Gastrocnemius medialis (tissue), 4 donors: Measurements from ENCODE around the gene ST6GALNAC6. TPM values are rescaled to one million over a fixed set of nuclear protein-coding genes. Genes with fewer than 3 reads are reported as not detected.

Experiments used
- ATAC-seq, 2 donors: fragments of 150-250 bp; one replicate each; pipeline ENCODE4 v1.9.1; 2016
- DNase-seq, 2 donors: peaks; one replicate each; pipeline ENCODE4 v3.0.0-alpha.2; 2019
- H3K27ac ChIP-seq, 4 donors: fragments of 200-600 bp; sonication (generic); 1 replicate in 1 of 4; 2 replicates in 3 of 4; pipeline ENCODE4 v1.5.1; 2016 to 2018; ENCODE audit warnings: mild to moderate bottlenecking in 2 of 4, moderate library complexity in 1 of 4
- H3K27me3 ChIP-seq, 3 donors: fragments of 200-600 bp; sonication (generic) in 2 of 3; 1 replicate in 1 of 3; 2 replicates in 2 of 3; pipeline versions ENCODE4 v1.5.1 to v1.6.0; 2016 to 2019; ENCODE audit warnings: mild to moderate bottlenecking in 1 of 3, moderate library complexity in 1 of 3
- H3K36me3 ChIP-seq, 2 donors: fragments of 200-600 bp; sonication (generic) in 1 of 2; one replicate each; pipeline ENCODE4 v1.5.1; 2017 to 2018
- H3K4me1 ChIP-seq, 2 donors: fragments of 200-600 bp; sonication (generic) in 1 of 2; one replicate each; pipeline ENCODE4 v1.5.1; 2016 to 2017; ENCODE audit warnings: mild to moderate bottlenecking in 2 of 2
- H3K4me3 ChIP-seq, 4 donors: fragments of 200-600 bp; sonication (generic) in 3 of 4; 1 replicate in 1 of 4; 2 replicates in 3 of 4; pipeline ENCODE4 v1.5.1; 2016 to 2019; ENCODE audit warnings: mild to moderate bottlenecking in 2 of 4
- H3K9me3 ChIP-seq, 3 donors: fragments of 200-600 bp; sonication (generic) in 2 of 3; 1 replicate in 1 of 3; 2 replicates in 2 of 3; pipeline ENCODE4 v1.5.1; 2016 to 2019
- POLR2A ChIP-seq, 2 donors: fragments of 450-650 bp; IDR thresholded peaks; one replicate each; pipeline ENCODE4 v1.6.1; 2017; ENCODE audit warnings: antibody characterized with exemption in 2 of 2, mild to moderate bottlenecking in 2 of 2, moderate library complexity in 2 of 2
- in situ Hi-C, 4 donors: fragments of 200-750 bp; cut with MboI; loops; one replicate each; pipeline versions ENCODE4 v1.15.0 to v1.8.0; 2017; ENCODE audit warnings: low sequenced_read_pairs in 4 of 4
- intact Hi-C: fragments of 100-400 bp; cut with DNase I; formaldehyde crosslinking; loops from one replicate; pipeline ENCODE4 v1.15.1; 2023; ENCODE audit warnings: low total_unique reads
- total RNA-seq, 4 donors: library from RNA; depleted of rRNA; stranded (reverse); fragments of >200 nt; gene quantifications; one replicate each; pipeline versions ENCODE4 v1.1.0 to v1.2.3, GENCODE V29; 2016
- TF ChIP-seq, protein P1 (sequence below), 5 experiments: fragments of 450-650 bp in 3 of 5; fragments of 200-600 bp in 2 of 5; sonication (generic) in 2 of 5; IDR thresholded peaks in 4 of 5; conservative IDR thresholded peaks in 1 of 5; 1 replicate in 4 of 5; 2 replicates in 1 of 5; pipeline ENCODE4 v1.5.1; 2016 to 2019; ENCODE audit warnings: antibody characterized with exemption in 5 of 5, mild to moderate bottlenecking in 3 of 5, moderate library complexity in 3 of 5

ST6GALNAC6 gene
- total RNA-seq, 4 donors from 2014 or later = 46.7 to 69.3 (median 56.9) TPM

DNA sequence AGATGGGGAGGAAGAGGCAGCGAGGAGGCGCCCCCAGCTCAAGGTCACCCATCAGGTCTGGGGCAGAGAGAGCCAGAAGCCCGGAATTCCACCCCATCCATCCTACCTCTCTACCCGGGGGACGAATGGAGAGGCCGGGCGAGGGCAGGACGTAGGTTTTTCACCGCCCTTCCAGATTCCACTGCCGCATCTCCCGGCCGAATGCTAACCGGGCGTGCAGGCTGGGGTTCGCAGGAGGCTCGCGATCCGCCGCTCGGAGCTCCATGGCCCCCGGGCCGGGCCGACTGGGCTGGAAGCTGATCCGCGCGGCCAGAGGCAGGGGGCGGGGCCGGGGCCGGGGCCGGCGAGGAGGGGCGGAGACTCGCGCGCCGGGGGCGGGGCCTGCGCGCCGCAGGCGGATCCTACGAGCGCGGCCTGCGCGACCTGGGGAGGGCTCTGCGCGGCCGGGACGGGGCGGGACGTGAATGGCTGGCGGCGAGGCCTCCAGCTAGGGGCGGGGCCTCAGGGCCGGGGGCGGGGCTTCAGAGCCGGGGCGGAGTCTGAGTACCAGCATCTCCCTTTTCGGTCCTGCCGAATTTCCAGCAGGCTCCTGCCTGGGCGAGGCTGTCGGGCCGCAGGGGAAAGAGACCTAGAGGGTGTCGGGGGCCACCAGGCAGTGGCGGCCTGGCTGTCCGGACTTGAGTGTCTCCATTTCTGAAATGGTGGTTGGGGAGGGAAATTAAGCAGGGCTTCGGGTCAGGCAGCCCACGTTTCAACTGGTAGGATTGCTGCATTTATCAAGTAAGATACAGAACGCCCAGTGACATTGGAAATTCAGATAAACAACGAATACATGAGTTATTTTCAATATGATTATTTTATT is 17.5 kb upstream of the ST6GALNAC6 start, which contains the start of gene ST6GALNAC4:
Gene ST6GALNAC4, minus strand, starts transcription at position 322 of the 862 bp plus-strand sequence. CDS start 622 bp downstream, outside the sequence.
- ATAC-seq = peak; percentile 75 to 84
- in situ Hi-C loops (loop anchor here in 1 of 4 donors (25.0 kb wide), 1 partner anchor 680 kb away; no protein-coding TSS in a partner anchor), intact Hi-C loops (loop anchor here (1.0 to 10.0 kb wide), 6 partner anchors 20 to 692 kb away; partner anchors contain the start of genes AK1, CDK9, FPGS and TOR2A)
- DNase-seq = peak; percentile 89 to 93
- no peaks in the 10 kb centered on the region for H3K9me3 ChIP-seq
- peaks cover 27 to 28% of the 10 kb centered on the region in 2 donors for H3K4me1 ChIP-seq
- peak within 1 kb of the TSS; percentile 67 to 82 (median 73) for H3K27ac ChIP-seq
- peaks cover 0 to 17% of the 10 kb centered on the region in 2 donors for H3K36me3 ChIP-seq
- peak within 1 kb of the TSS; percentile 58 to 75 (median 70) for H3K4me3 ChIP-seq
- H3K27me3 ChIP-seq = no peaks in the 10 kb centered on the region
- TF ChIP-seq POLR2A (IDR thresholded peaks at IDR 0.05) = peak; percentile 66 to 68
- TF ChIP-seq, protein P1, sequence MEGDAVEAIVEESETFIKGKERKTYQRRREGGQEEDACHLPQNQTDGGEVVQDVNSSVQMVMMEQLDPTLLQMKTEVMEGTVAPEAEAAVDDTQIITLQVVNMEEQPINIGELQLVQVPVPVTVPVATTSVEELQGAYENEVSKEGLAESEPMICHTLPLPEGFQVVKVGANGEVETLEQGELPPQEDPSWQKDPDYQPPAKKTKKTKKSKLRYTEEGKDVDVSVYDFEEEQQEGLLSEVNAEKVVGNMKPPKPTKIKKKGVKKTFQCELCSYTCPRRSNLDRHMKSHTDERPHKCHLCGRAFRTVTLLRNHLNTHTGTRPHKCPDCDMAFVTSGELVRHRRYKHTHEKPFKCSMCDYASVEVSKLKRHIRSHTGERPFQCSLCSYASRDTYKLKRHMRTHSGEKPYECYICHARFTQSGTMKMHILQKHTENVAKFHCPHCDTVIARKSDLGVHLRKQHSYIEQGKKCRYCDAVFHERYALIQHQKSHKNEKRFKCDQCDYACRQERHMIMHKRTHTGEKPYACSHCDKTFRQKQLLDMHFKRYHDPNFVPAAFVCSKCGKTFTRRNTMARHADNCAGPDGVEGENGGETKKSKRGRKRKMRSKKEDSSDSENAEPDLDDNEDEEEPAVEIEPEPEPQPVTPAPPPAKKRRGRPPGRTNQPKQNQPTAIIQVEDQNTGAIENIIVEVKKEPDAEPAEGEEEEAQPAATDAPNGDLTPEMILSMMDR (IDR thresholded peaks at IDR 0.05 in 4 of 5, conservative IDR thresholded peaks at IDR 0.05 in 1 of 5) = no peak

DNA sequence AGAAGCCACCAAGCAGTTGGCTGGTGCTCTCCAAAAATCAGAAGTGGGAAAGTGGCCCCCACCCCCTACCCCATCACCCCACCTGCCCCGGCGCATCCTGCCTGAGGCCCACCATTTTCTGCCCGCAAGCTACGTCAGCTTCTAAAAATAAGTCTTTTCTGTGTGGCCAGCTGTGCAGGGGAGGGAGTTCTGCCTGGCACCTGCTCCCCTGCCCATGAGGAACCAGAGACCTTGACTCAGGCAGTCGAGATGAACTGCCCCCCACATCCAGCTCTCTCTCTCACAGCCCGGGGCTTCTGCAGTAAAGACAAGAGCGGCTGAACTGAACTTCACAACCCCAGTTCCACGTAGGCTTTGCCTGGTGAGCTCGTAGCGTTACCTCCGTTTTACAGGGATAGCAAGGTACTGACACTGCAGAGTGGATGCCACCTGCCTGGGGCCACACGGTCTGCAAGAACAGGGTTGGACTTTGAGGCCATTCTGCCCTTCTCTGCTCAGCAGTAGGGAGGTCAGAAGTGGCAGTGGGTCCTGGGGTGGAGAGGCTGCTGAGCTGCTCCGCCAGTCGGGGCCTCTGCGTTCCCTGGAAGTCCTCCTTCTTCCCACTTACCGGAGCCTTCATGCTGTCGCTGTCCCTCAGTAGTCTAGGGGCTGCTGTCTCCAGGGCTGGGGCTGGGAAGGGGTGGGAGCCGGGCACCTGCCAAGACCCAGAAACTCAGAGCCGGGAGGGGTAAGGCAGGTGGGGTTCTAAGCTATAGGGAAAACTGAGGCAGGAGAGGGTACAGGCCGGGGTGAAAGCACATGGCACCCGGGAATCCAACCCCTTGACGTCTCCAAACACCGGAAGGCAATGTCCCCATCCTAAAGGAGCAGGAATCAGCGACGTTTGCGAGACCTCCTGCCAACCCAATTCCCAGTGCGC is 16.7 kb upstream of the ST6GALNAC6 start:
- H3K4me1 ChIP-seq = peaks cover 20 to 23% of the 10 kb centered on the region in 2 donors
- ATAC-seq (peak; percentile 16), DNase-seq (peak in 1 of 2 donors; percentile 54)
- H3K27ac ChIP-seq = peak overlapping the region; percentile 67 to 79 (median 73)
- intact Hi-C loops (loop anchor here (2.0 to 10.0 kb wide), 3 partner anchors 39 to 691 kb away; partner anchors contain the start of genes AK1 and CDK9), in situ Hi-C loops (loop anchor here in 1 of 4 donors (25.0 kb wide), 1 partner anchor 679 kb away; no protein-coding TSS in a partner anchor)
- H3K36me3 ChIP-seq = peaks cover 0 to 19% of the 10 kb centered on the region in 2 donors
- TF ChIP-seq POLR2A (IDR thresholded peaks at IDR 0.05) = peak in 1 of 2 donors; percentile 22
- TF ChIP-seq, protein P1 (IDR thresholded peaks at IDR 0.05 in 4 of 5, conservative IDR thresholded peaks at IDR 0.05 in 1 of 5) = no peak
- H3K4me3 ChIP-seq = peak overlapping the region; percentile 58 to 75 (median 70)
- no peaks in the 10 kb centered on the region for H3K27me3 ChIP-seq
- H3K9me3 ChIP-seq = no peaks in the 10 kb centered on the region

DNA sequence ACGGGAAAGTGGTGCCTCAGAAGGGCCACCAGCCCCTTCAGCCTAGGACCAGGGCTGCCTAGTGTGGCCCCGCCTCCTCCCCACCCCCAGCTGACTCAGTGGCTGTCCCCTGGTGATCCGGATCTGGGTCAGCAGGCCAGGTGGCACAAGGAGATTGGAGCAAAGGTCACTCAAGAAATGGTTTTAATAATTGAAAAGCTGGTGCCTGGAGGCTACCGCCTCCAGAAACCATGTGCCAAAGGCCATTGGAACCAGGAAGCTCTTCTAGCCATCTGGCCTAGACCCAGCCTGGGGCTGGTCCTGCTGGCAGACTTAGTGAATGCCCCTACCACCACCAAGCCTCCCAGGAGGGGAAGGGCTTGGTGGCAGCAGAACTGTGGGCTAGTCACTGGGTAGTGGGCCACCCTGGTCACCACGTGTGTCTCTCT is 15.9 kb upstream of the ST6GALNAC6 start:
- DNase-seq (no peak), ATAC-seq (no peak)
- H3K9me3 ChIP-seq = no peaks in the 10 kb centered on the region
- no peaks in the 10 kb centered on the region for H3K27me3 ChIP-seq
- intact Hi-C loops = loop anchor here (5.0 to 10.0 kb wide), 2 partner anchors 128 to 691 kb away; partner anchors contain the start of gene CDK9
- in situ Hi-C loops = loop anchor here in 1 of 4 donors (25.0 kb wide), 1 partner anchor 678 kb away; no protein-coding TSS in a partner anchor
- TF ChIP-seq POLR2A (IDR thresholded peaks at IDR 0.05) = no peak
- peaks cover 0 to 19% of the 10 kb centered on the region in 2 donors for H3K36me3 ChIP-seq
- peaks cover 23% of the 10 kb centered on the region in 2 donors for H3K4me1 ChIP-seq
- peak overlapping the region in 3 of 4 donors; percentile 67 to 79 (median 70) for H3K27ac ChIP-seq
- no peak overlapping the region for H3K4me3 ChIP-seq

DNA sequence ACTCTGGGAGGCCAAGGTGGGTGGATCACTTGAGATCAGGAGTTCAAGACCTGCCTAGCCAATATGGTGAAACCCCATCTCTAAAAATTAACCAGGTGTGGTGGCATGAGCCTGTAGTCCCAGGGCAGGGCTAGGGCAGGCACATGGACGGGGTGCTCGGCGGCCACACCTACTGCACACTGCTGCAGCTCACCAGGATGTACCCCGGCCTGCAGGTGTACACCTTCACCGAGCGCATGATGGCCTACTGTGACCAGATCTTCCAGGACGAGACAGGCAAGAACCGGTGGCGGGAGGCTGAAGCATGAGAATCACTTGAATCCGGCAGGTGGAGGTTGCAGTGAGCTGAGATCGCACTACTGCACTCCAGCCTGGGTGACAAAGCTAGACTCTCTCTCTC is 14.3 kb upstream of the ST6GALNAC6 start:
- Histone ChIP-seq H3K4me3 (no peak overlapping the region), H3K27ac (no peak overlapping the region), H3K27me3 (no peaks in the 10 kb centered on the region), H3K36me3 (peaks cover 0 to 27% of the 10 kb centered on the region in 2 donors), H3K9me3 (no peaks in the 10 kb centered on the region), H3K4me1 (peaks cover 23% of the 10 kb centered on the region in 2 donors)
- ATAC-seq = no peak
- in situ Hi-C loops (loop anchor here in 1 of 4 donors (25.0 kb wide), 1 partner anchor 676 kb away; no protein-coding TSS in a partner anchor), intact Hi-C loops (loop anchor here (10.0 kb wide), 1 partner anchor 689 kb away; no protein-coding TSS in a partner anchor)
- no peak for TF ChIP-seq POLR2A (IDR thresholded peaks at IDR 0.05)
- TF ChIP-seq, protein P1 (IDR thresholded peaks at IDR 0.05 in 4 of 5, conservative IDR thresholded peaks at IDR 0.05 in 1 of 5) = no peak
- no peak for DNase-seq
